Measurements from ENCODE around the gene ANGPTL2.
A peak's percentile ranks its signal among the peaks of the same experiment; 100 is the strongest.

GRCh38 chr9:127133739-127134167 is 11.3 kb upstream of the ANGPTL2 start:
- TF ChIP-seq POLR2AphosphoS5 (IDR thresholded peaks at IDR 0.05) = peak; percentile 65
- TF ChIP-seq, protein P1, sequence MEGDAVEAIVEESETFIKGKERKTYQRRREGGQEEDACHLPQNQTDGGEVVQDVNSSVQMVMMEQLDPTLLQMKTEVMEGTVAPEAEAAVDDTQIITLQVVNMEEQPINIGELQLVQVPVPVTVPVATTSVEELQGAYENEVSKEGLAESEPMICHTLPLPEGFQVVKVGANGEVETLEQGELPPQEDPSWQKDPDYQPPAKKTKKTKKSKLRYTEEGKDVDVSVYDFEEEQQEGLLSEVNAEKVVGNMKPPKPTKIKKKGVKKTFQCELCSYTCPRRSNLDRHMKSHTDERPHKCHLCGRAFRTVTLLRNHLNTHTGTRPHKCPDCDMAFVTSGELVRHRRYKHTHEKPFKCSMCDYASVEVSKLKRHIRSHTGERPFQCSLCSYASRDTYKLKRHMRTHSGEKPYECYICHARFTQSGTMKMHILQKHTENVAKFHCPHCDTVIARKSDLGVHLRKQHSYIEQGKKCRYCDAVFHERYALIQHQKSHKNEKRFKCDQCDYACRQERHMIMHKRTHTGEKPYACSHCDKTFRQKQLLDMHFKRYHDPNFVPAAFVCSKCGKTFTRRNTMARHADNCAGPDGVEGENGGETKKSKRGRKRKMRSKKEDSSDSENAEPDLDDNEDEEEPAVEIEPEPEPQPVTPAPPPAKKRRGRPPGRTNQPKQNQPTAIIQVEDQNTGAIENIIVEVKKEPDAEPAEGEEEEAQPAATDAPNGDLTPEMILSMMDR (IDR thresholded peaks at IDR 0.05) = no peak
- no peak for TF ChIP-seq EP300 (IDR thresholded peaks at IDR 0.05)
- TF ChIP-seq POLR2A (IDR thresholded peaks at IDR 0.05) = no peak
